ENCODE measurements around the gene EFNA2. TPM values are rescaled to one million over a fixed set of nuclear protein-coding genes. Genes with fewer than 3 reads are reported as not detected.

The EFNA2 gene
- total and polyA plus RNA-seq, 2 of the 8 experiments (the other 6 are each of a cell fraction or from before 2014, with no cell fraction given): 4.0 to 7.0 TPM

DNA sequence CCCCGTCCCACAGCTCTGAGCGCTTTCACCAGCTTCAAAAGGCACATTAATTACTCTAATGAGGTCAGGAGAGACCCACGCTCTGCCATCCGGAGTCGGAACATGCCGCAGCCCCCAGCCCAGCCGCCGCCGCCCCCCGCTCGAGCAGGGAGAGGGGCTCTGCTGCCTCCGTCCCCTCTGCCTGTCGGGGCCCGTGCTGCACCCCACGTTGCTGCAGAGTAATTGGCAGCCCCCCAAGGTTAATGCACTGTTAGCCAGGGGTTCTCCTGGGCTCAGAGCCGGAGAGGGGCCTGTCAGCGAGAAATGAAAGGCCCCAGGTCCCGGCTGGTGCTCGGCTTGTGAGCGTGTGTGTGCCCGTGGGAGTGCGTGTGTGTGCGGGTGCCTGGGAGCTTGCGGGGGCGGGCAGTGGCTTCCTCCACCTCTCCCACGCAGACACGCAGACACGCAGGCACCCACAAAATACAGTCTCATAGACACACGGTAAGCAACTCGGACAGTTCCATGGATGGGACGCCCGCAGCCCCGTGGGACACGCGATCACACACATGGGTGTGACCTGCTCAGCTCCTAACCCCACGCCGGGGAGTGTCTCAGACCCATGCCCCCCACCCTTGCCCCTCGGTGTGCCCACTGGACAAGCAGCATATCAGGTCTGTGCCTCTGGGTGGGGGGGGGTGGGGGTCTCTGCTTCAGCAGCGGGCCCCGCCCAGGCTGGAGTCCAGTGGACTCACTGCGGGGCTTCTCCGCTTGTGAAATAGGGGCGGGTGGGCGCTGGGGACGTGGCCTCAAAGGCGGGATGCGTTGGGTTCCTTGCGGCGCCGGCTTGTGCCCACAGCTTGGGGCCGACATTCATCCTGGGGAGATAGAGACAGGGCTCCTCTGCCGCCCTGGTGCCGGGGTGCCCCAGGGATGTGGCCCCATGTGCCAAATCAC is 4.8 kb upstream of the EFNA2 start (continued):
- TF ChIP-seq TAF1 (IDR thresholded peaks at IDR 0.05; ENCODE audit: low read depth, low read length): no peak
- TF ChIP-seq CTBP2 (IDR thresholded peaks at IDR 0.05; ENCODE audit: borderline replicate concordance, insufficient read depth, insufficient read length, low read length): no peak
- TF ChIP-seq ZNF274 (IDR thresholded peaks at IDR 0.05; ENCODE audit: borderline replicate concordance, extremely low read depth, low read length): no peak
- no peak for TF ChIP-seq RBBP5 (IDR thresholded peaks at IDR 0.05; ENCODE audit: borderline replicate concordance, low read depth, low read length)
- no peak for TF ChIP-seq JUN (IDR thresholded peaks at IDR 0.05; ENCODE audit: low read depth, low read length)
